ENCODE results near the gene SLC12A1.

Gene SLC12A1

GRCh38 chr15:48242535-48242934 is 36.4 kb downstream of the SLC12A1 start:
- DNase-seq: no peak

GRCh38 chr15:48244921-48245320 is 38.8 kb downstream of the SLC12A1 start:
- no peak for DNase-seq

GRCh38 chr15:48248414-48248813 is 42.3 kb downstream of the SLC12A1 start:
- no peak for DNase-seq

- peak; percentile 75 for DNase-seq
Observed at GRCh38 chr15:48250640-48251076, 44.6 kb downstream of the SLC12A1 start.

- no peak for DNase-seq
Observed at GRCh38 chr15:48253172-48253571, 47.1 kb downstream of the SLC12A1 start.

- DNase-seq: peak; percentile 23
Observed at GRCh38 chr15:48265135-48265534, 59.0 kb downstream of the SLC12A1 start.

- DNase-seq: peak; percentile 7
Observed at GRCh38 chr15:48266024-48266689, 60.1 kb downstream of the SLC12A1 start.

- no peak for DNase-seq
Observed at GRCh38 chr15:48267766-48268165, 61.7 kb downstream of the SLC12A1 start.

- no peak for DNase-seq
Observed at GRCh38 chr15:48273049-48273448, 66.9 kb downstream of the SLC12A1 start.

- no peak for DNase-seq
Observed at GRCh38 chr15:48278666-48279065, 72.6 kb downstream of the SLC12A1 start.

- DNase-seq: no peak
Observed at GRCh38 chr15:48279608-48280007, 73.5 kb downstream of the SLC12A1 start.

- no peak for DNase-seq
Observed at GRCh38 chr15:48281674-48282073, 75.6 kb downstream of the SLC12A1 start.

GRCh38 chr15:48282216-48282615 is 76.1 kb downstream of the SLC12A1 start:
- no peak for DNase-seq

- DNase-seq: no peak
Observed at GRCh38 chr15:48283396-48284145, 77.5 kb downstream of the SLC12A1 start.

- peak; percentile 80 for DNase-seq
Observed at GRCh38 chr15:48285329-48286214, 79.5 kb downstream of the SLC12A1 start.

- DNase-seq: no peak
Observed at GRCh38 chr15:48289628-48290027, 83.5 kb downstream of the SLC12A1 start.

- DNase-seq: no peak
Observed at GRCh38 chr15:48292458-48292857, 86.4 kb downstream of the SLC12A1 start.

- DNase-seq: no peak
Observed at GRCh38 chr15:48297668-48298067, 91.6 kb downstream of the SLC12A1 start.

GRCh38 chr15:48298914-48299313 is 92.8 kb downstream of the SLC12A1 start:
- no peak for DNase-seq

- DNase-seq: no peak
Observed at GRCh38 chr15:48300038-48300437, 93.9 kb downstream of the SLC12A1 start.

GRCh38 chr15:48304398-48304797 is 98.3 kb downstream of the SLC12A1 start:
- no peak for DNase-seq

- no peak for DNase-seq
Observed at GRCh38 chr15:48306639-48307038, 100.5 kb downstream of the SLC12A1 start.

GRCh38 chr15:48307586-48307985 is 101.5 kb downstream of the SLC12A1 start:
- no peak for DNase-seq

All from fibroblast of skin of back (primary cell).